IPS-15b (cell line): Measurements from ENCODE around the gene ZNF346.
A peak's percentile ranks its signal among the peaks of the same experiment; 100 is the strongest.

ENCODE experiments used
- H3K27me3 ChIP-seq: one replicate; pipeline ENCODE4 v1.6.1; 2013; ENCODE audit warnings: low read length; ENCODE audit not compliant: control insufficient read depth, insufficient read depth
- H3K36me3 ChIP-seq: one replicate; pipeline ENCODE4 v1.6.1; 2013; ENCODE audit warnings: low read length; ENCODE audit not compliant: control insufficient read depth, insufficient read depth
- H3K4me1 ChIP-seq: one replicate; pipeline ENCODE4 v1.6.1; 2013; ENCODE audit warnings: mild to moderate bottlenecking, low read length; ENCODE audit not compliant: control insufficient read depth, insufficient read depth
- H3K4me3 ChIP-seq: one replicate; pipeline ENCODE4 v1.5.1; 2013; ENCODE audit warnings: low read depth, low read length
- H3K9ac ChIP-seq: one replicate; pipeline ENCODE4 v1.6.1; 2013; ENCODE audit warnings: low read depth, mild to moderate bottlenecking, low read length
- H3K9me3 ChIP-seq: one replicate; pipeline ENCODE4 v1.6.1; 2013; ENCODE audit warnings: mild to moderate bottlenecking, low read length; ENCODE audit not compliant: control insufficient read depth, insufficient read depth

Gene ZNF346

DNA sequence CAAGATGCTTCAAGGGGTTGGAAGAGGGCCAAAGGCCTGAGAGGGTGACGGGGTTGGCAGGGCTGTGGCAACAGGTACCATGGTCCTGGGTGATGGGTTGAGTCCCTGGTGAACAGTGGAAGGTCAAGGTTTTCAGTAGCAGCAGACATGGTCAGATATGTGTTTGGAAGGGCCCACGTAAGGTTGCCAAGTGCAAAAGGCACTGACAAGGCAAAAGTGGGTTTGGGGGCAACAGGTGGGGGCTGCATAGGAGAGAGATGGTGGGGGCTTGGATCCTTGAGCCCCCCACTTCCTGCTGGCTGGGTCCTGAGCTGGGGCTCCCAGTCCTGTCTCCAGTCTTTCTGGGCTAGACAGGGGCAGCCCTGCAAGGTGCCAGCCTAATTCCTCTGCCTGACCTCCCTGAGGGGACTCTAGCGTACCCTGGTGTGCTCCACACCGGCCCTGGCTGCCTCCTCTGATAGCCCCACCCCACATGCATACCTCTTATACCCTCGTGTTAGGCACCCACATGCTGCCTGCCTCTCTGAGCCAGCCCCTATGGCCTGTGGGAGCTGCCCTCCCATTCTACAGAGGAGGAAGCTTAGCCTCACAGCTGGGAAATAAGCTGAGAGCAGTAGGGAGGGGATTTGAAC, 90.2 kb downstream of the ZNF346 start:
- Histone ChIP-seq H3K4me1 (peaks cover 8% of the 10 kb centered on the region), H3K4me3 (no peak overlapping the region), H3K27me3 (no peaks in the 10 kb centered on the region), H3K36me3 (no peaks in the 10 kb centered on the region), H3K9me3 (no peaks in the 10 kb centered on the region), H3K9ac (no peak overlapping the region)

DNA sequence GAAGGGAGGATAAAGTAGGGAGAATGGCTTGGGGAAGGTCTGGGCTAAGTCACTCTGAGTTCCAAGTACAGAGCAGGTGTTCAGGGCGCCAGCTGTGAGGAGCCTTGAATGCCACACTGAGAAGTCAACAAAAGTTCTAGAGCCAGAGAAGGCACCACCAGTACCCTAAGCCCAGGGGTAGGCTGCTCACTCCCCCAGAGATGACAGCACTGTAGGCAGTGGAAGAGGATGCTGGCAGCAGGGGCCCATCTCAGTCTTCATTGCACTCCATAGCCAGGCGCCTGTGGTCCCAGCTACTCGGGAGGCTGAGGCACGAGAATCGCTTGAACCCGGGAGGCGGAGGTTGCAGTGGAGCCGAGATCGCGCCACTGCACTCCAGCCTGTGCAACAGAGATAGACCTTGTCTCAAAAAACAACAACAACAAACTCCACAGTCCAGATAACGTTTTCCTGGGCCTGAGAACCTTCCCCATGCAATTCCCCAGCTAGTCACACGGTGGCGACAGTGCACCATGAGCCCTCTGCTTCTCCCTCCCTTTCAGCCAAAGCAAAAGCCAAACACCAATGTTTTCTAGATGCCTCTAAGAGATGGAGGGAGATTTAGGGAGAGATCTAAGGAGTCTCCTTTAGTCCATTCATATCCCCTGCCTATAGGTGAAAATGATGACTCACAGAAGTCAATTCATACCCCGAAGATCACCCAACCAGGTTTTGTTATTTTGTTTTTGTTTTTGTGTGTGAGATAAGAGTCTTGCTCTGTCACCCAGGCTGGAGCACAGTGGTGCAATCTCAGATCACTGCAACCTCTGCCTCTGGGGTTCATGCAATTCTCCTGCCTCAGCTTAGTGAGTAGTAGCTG, 91.3 kb downstream of the ZNF346 start:
- H3K9me3 ChIP-seq = no peaks in the 10 kb centered on the region
- no peak overlapping the region for H3K9ac ChIP-seq
- peaks cover 8% of the 10 kb centered on the region for H3K4me1 ChIP-seq
- no peaks in the 10 kb centered on the region for H3K27me3 ChIP-seq
- no peaks in the 10 kb centered on the region for H3K36me3 ChIP-seq
- H3K4me3 ChIP-seq = no peak overlapping the region

DNA sequence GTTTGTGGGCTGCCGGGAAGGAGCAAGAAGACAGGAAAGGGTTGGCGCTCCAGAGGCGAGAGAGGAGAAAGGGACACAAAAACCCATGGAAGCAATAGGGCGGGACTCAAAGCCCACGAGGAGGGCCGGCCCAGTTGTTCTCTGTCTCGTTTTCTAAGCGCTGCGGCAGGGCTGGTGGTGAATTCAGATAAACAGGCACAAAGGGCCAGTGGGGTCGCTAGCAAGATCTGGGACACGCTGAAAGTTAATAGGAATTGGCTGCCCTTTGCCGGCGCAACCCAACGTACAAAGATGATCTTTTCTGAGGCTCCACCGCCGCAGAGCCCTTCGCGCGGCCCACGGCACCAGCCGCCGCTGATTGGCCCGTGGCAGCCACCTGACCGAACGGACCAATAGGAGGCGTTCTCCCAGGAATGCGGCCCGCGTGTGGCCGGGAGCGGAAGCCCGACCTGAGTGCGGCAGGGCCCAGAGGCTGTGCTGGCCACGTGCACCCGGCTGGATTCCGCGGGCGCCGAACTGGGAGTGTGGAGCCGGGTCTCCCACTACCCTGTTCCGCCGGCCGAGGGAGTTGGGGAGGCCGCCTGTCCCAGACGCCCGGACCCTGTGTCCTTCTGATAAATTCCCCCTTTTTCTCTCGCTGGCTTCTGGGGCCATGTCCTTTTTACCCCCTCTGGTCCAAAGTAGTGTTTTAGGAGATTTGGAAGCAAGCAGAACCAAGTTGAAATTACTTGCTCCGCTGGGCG, 94.3 kb downstream of the ZNF346 start:
- Histone ChIP-seq H3K4me1 (peaks cover 6% of the 10 kb centered on the region), H3K36me3 (no peaks in the 10 kb centered on the region), H3K4me3 (no peak overlapping the region), H3K9me3 (no peaks in the 10 kb centered on the region), H3K9ac (no peak overlapping the region), H3K27me3 (no peaks in the 10 kb centered on the region)

DNA sequence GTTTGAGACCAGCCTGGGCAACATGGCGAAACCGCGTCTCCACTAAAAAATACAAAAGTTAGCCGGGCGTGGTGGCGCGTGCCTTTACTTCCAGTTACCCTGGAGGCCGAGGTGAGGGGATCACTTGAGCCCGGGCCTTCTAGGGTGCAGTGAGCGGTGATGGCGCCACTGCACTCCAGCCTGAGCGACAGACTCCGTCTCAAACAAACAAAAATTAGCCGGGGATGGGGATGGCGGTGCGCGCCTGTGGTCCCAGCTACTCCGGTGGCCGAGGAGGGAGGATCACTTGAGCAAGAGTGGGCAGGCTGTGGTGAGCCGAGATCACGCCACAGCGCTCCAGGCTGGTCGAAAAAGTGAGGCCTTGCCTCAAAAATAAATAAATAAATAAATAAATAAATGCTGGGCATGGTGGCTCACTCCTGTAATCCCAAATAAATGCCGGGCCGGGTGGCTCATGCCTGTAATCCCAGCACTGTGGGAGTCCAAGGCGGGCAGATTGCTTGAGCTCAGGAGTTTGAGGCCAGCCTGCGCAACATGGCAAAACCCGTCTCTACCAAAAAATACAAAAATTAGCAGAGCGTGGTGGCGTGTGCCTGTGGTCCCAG, 95.0 kb downstream of the ZNF346 start:
- Histone ChIP-seq H3K9me3 (no peaks in the 10 kb centered on the region), H3K9ac (no peak overlapping the region), H3K4me3 (no peak overlapping the region), H3K27me3 (no peaks in the 10 kb centered on the region), H3K36me3 (no peaks in the 10 kb centered on the region), H3K4me1 (peaks cover 6% of the 10 kb centered on the region)

DNA sequence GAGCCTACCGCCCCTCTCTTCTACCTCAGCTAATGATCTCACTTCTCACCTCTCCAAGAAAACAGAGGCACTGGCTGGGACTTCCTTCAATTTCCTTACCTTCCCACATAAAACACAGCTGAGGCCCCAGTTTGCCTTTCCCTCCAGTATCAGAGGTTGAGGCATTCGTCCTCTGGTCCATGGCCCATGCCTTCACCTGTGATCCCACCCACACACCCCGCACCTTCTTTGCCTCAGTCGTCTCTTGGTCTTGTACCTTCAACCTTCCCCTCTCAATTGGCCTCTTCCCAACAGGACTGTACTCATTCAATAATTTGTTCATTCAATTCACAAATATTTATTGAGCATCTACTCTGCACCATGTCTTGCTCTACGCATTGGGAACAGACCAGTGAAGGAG, 100.1 kb downstream of the ZNF346 start:
- peaks cover 2% of the 10 kb centered on the region for H3K4me1 ChIP-seq
- no peak overlapping the region for H3K9ac ChIP-seq
- H3K27me3 ChIP-seq = no peaks in the 10 kb centered on the region
- no peak overlapping the region for H3K4me3 ChIP-seq
- H3K9me3 ChIP-seq = no peaks in the 10 kb centered on the region
- H3K36me3 ChIP-seq = no peaks in the 10 kb centered on the region

DNA sequence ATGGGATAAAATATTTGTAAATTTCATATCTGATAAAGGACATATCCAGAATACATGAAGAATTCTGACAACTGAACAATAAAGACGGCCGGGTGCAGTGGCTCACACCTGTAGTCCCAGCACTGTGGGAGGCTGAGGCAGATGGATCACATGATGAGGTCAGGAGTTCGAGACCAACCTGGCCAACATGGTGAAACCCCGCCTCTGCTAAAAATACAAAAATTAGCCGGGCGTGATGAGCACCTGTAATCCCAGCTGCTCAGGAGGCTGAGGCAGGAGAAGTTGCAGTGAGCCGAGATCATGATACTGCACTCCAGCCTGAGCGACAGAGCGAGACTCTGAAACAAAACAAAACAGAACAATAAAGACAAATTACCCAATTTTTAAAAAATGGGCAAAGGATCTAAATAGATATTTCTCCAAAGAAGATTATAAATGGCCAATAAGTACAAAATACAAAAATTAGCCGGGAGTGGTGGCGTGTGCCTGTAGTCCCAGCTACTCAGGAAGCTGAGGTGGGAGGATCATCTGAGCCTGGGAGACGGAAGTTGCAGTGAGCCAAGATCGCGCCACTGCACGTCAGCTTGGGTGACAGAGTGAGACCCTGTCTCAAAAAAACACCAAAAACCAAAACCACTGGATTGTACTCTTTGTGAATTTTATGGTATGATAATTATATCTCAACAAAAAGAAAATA, 101.4 kb downstream of the ZNF346 start:
- no peaks in the 10 kb centered on the region for H3K9me3 ChIP-seq
- no peak overlapping the region for H3K9ac ChIP-seq
- no peaks in the 10 kb centered on the region for H3K36me3 ChIP-seq
- H3K4me3 ChIP-seq = no peak overlapping the region
- peaks cover 2% of the 10 kb centered on the region for H3K27me3 ChIP-seq
- peaks cover 2% of the 10 kb centered on the region for H3K4me1 ChIP-seq

DNA sequence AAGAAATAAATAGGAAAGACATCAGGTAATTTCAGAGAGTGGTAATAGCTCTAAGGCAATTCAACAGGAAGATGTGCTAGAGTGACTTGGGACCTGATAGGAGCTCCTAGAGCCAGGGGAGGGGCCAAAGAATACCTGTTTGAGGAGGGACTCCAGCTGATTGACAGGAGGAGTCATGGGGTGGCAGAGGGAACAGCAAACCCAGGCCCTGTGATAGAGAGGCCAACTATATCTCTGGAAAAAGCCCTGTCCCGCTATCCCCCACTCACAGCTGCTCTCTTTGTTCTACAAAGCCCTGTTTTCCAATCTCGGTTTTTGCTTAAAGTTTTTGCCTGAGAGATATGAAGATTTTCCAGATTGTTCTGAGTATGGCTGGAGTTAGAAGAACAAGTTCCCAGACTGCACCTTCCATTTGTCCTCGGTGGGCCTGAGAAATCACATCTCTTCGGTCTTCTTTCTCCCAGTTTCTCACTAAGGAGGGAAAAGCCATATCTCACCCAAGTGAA, 102.0 kb downstream of the ZNF346 start:
- H3K36me3 ChIP-seq = no peaks in the 10 kb centered on the region
- H3K9me3 ChIP-seq = no peaks in the 10 kb centered on the region
- no peak overlapping the region for H3K4me3 ChIP-seq
- peaks cover 3% of the 10 kb centered on the region for H3K27me3 ChIP-seq
- H3K4me1 ChIP-seq = peaks cover 2% of the 10 kb centered on the region
- H3K9ac ChIP-seq = peak overlapping the region; percentile 24

DNA sequence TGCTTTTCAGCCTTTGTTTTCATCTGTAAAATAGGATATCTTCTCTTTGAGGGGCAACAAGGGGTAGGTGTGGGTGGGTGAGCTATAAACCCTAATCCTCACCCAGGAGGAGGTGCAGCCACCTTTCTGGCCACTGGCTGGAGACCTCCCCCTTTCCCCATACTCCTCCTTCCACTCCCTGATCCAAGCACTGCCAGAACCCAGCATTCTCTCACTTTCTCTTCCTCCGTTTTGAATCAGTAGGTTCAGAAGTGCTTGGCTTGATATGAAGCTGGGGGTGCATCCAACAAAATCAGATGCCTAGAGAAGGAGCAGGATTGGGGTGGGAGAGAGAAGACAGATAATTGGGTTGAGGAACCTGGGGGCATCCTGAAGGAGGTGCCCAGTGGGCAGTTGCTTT, 104.3 kb downstream of the ZNF346 start:
- Histone ChIP-seq H3K36me3 (no peaks in the 10 kb centered on the region), H3K27me3 (peaks cover 3% of the 10 kb centered on the region), H3K9me3 (no peaks in the 10 kb centered on the region), H3K4me1 (peaks cover 10% of the 10 kb centered on the region), H3K9ac (no peak overlapping the region), H3K4me3 (no peak overlapping the region)

DNA sequence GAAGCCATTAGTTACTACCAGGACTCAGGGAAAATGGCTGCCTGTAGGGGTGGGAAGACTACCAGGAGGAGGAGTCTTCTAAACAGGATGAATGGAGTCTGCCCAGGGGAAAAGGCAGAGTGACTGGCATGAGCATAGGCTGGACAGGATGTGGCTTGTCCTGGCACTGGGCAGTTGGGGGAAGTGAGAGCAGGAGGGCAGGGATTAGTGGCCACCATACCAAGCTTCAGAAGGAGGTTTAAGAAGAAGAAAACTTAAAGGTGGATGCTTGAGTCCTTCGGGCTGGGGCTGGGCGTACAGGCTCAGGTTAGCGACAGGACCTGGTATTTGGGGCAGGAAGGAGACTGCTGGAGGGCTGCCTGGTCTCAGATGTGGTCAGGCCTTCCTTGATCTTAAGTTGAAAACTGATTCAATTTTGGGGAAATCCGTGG, 106.1 kb downstream of the ZNF346 start:
- Histone ChIP-seq H3K4me3 (no peak overlapping the region), H3K9me3 (no peaks in the 10 kb centered on the region), H3K4me1 (peaks cover 10% of the 10 kb centered on the region), H3K9ac (no peak overlapping the region), H3K36me3 (peaks cover 3% of the 10 kb centered on the region), H3K27me3 (peaks cover 3% of the 10 kb centered on the region)

DNA sequence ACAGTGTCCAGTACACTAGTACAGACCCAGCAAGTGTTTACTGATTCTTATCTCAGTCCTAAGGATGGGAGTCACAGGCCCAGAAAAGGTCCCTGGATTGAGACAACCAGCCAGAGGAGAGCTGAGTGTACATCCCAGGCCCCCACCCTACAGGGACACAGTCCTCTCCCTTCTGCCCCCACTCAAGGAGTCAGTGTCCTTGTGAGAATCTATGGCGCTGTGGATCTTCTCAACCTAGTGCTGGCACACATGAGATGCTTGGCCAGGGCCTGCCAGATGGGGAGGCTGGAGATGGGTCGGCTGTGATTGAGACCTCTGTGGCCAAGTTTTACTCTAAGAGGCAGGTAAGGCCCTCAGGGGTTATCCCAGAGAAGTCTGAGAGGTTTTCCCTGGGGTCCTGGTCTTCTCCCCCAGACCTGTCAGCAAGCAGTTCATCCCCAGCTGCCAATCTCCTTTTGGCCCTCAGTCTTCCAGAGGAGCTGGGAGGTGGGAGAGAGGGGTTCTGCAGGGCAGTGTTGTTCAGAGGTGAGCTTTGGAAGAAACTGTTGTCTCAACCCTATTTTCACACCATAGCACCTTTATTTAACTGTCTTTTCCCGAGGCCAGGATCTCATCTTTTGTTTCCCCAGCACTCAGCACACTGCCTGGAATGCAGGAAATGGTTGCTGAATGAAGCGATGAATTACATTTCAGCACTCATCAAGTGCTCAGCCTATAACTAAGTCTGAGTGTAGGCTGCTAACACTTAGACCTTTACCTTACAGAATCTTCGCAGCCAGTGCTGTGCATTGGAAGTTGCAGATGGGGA, 107.9 kb downstream of the ZNF346 start:
- peaks cover 8% of the 10 kb centered on the region for H3K36me3 ChIP-seq
- H3K4me3 ChIP-seq = no peak overlapping the region
- peaks cover 3% of the 10 kb centered on the region for H3K27me3 ChIP-seq
- H3K9me3 ChIP-seq = no peaks in the 10 kb centered on the region
- H3K4me1 ChIP-seq = peaks cover 15% of the 10 kb centered on the region
- H3K9ac ChIP-seq = no peak overlapping the region
